HCT116 (cell line): Measurements from ENCODE around the gene SACM1L. TPM values are rescaled to one million over a fixed set of nuclear protein-coding genes. Genes with fewer than 3 reads are reported as not detected.

ENCODE experiments used
- ATAC-seq: fragments of 200-7000 bp; cut with Tn5 transposase; 2 replicates; pipeline ENCODE4 v1.9.1; 2020; ENCODE audit warnings: mild to moderate bottlenecking, moderate library complexity
- BruUV-seq: library from RNA; stranded (reverse); fragments of 400-500 nt; replicated peaks from 2 replicates; lab custom pipeline; 2021; lab: Mats Ljungman, UMichigan
- CTCF ChIA-PET: fragments of 300-600 bp; sonication (Branson Sonifier 250); formaldehyde crosslinking; loops from one replicate; lab custom pipeline; 2021; ENCODE audit warnings: antibody characterized with exemption; lab: Charles Lee
- POLR2A ChIA-PET: fragments of 300-600, 350-600 bp; sonication (Branson Sonifier 250); formaldehyde crosslinking; loops from one replicate; lab custom pipeline; 2021; ENCODE audit warnings: antibody characterized with exemption; lab: Charles Lee
- RAD21 ChIA-PET, 2 experiments: fragments of 300-600 bp; sonication (Branson Sonifier 250); formaldehyde crosslinking; loops; one replicate each; lab custom pipeline; 2023; ENCODE audit warnings: low total read pairs in 2 of 2; ENCODE audit not compliant: uncharacterized antibody in 2 of 2, unreplicated experiment in 2 of 2, low non-redundant PET in 1 of 2; lab: Charles Lee
- DNase-seq: peaks from one replicate; pipeline ENCODE4 v3.0.0-alpha.2; 2010; ENCODE audit warnings: low read depth, low spot score
- H2AFZ ChIP-seq: fragments of 200-600 bp; shearing (Covaris generic), sonication (generic); 2 replicates; pipeline ENCODE4 v1.6.1; 2017; ENCODE audit warnings: low read depth, mixed run types, mixed read lengths, antibody characterized with exemption, low read length; ENCODE audit not compliant: poor library complexity, severe bottlenecking
- H3K27ac ChIP-seq: 2 replicates; pipeline ENCODE4 v1.5.1; 2012; ENCODE audit warnings: low read depth, low read length
- H3K27me3 ChIP-seq: fragments of 200-600 bp; sonication (generic); 2 replicates; pipeline ENCODE4 v1.6.1; 2016; ENCODE audit warnings: mixed run types, low read length, mixed read lengths; ENCODE audit not compliant: insufficient read depth
- H3K36me3 ChIP-seq, 2 experiments: fragments of 200-500 bp in 1 of 2; fragments of 200-600 bp in 1 of 2; sonication (Bioruptor generic) in 1 of 2; sonication (generic) in 1 of 2; 2 replicates each; pipeline versions ENCODE4 v1.5.1 to v1.6.1; 2014 to 2016; ENCODE audit warnings: low read length in 2 of 2, inconsistent platforms in 1 of 2, mixed read lengths in 1 of 2, mixed run types in 1 of 2; ENCODE audit not compliant: insufficient read depth in 2 of 2, control insufficient read depth in 1 of 2
- H3K4me1 ChIP-seq, 2 experiments: fragments of 200-600 bp in 1 of 2; sonication (generic) in 1 of 2; 2 replicates each; pipeline versions ENCODE4 v1.5.1 to v1.6.1; 2012 to 2017; ENCODE audit warnings: low read length in 2 of 2, inconsistent platforms in 1 of 2, mild to moderate bottlenecking in 1 of 2, mixed read lengths in 1 of 2, mixed run types in 1 of 2, moderate library complexity in 1 of 2; ENCODE audit not compliant: insufficient read depth in 2 of 2, control insufficient read depth in 1 of 2
- H3K4me2 ChIP-seq: fragments of 200-600 bp; sonication (generic); 2 replicates; pipeline ENCODE4 v1.6.1; 2017; ENCODE audit warnings: mixed run types, low read length, mixed read lengths
- H3K4me3 ChIP-seq, 2 experiments: fragments of 200-600 bp in 1 of 2; sonication (generic) in 1 of 2; replicated peaks in 1 of 2; 2 replicates each; pipeline ENCODE4 v1.5.1; 2011 to 2016; ENCODE audit warnings: low read length in 2 of 2, control low read depth in 1 of 2, low read depth in 1 of 2, mild to moderate bottlenecking in 1 of 2, mixed read lengths in 1 of 2, mixed run types in 1 of 2
- H3K79me2 ChIP-seq: fragments of 200-600 bp; sonication (generic); 2 replicates; pipeline ENCODE4 v1.6.1; 2017; ENCODE audit warnings: mild to moderate bottlenecking, mixed run types, low read length, moderate library complexity, mixed read lengths; ENCODE audit not compliant: insufficient read depth
- H3K9ac ChIP-seq: fragments of 200-600 bp; sonication (generic); 2 replicates; pipeline ENCODE4 v1.6.1; 2016; ENCODE audit warnings: low read length, mixed read lengths
- H3K9me2 ChIP-seq: fragments of 200-600 bp; sonication (generic), shearing (Covaris generic); 2 replicates; pipeline ENCODE4 v1.6.1; 2017; ENCODE audit warnings: mixed run types, mild to moderate bottlenecking, moderate library complexity; ENCODE audit not compliant: insufficient read depth
- H3K9me3 ChIP-seq, 2 experiments: fragments of 200-500 bp in 1 of 2; fragments of 200-600 bp in 1 of 2; sonication (Bioruptor generic) in 1 of 2; sonication (generic) in 1 of 2; 2 replicates each; pipeline ENCODE4 v1.6.1; 2014 to 2017; ENCODE audit warnings: low read length in 2 of 2, mixed read lengths in 2 of 2, inconsistent platforms in 1 of 2, low read depth in 1 of 2, mild to moderate bottlenecking in 1 of 2, mixed run types in 1 of 2, moderate library complexity in 1 of 2; ENCODE audit not compliant: control insufficient read depth in 1 of 2, insufficient read depth in 1 of 2
- H4K20me1 ChIP-seq: fragments of 200-600 bp; sonication (generic), shearing (Covaris generic); 2 replicates; pipeline ENCODE4 v1.6.1; 2017; ENCODE audit warnings: mixed run types, mild to moderate bottlenecking, moderate library complexity; ENCODE audit not compliant: insufficient read depth
- CBX3 ChIP-seq: IDR thresholded peaks from 2 replicates; pipeline ENCODE4 v1.6.1; 2012; ENCODE audit warnings: low read depth
- CEBPB ChIP-seq: IDR thresholded peaks from 2 replicates; pipeline ENCODE4 v1.6.1; 2012; ENCODE audit warnings: low read depth
- ELF1 ChIP-seq: IDR thresholded peaks from 2 replicates; pipeline ENCODE4 v1.6.1; 2012; ENCODE audit warnings: low read depth, borderline replicate concordance
- EZH2 ChIP-seq: fragments of 200-600 bp; sonication (generic); IDR thresholded peaks from 2 replicates; pipeline ENCODE4 v1.6.1; 2017; ENCODE audit warnings: antibody characterized with exemption, mixed run types
- EZH2phosphoT487 ChIP-seq: fragments of 200-600 bp; IDR thresholded peaks from 2 replicates; pipeline ENCODE4 v1.6.1; 2018; ENCODE audit warnings: antibody characterized with exemption, borderline replicate concordance
- FOSL1 ChIP-seq: IDR thresholded peaks from 2 replicates; pipeline ENCODE4 v1.6.1; 2012; ENCODE audit warnings: low read depth
- JUND ChIP-seq: IDR thresholded peaks from 2 replicates; pipeline ENCODE4 v1.6.1; 2012
- RAD21 ChIP-seq: IDR thresholded peaks from 2 replicates; pipeline ENCODE4 v1.6.1; 2012; ENCODE audit warnings: low read depth, mild to moderate bottlenecking
- SIN3A ChIP-seq: IDR thresholded peaks from 2 replicates; pipeline ENCODE4 v1.6.1; 2012; ENCODE audit warnings: low read depth
- SP1 ChIP-seq: IDR thresholded peaks from 2 replicates; pipeline ENCODE4 v1.6.1; 2012; ENCODE audit warnings: low read depth
- SRF ChIP-seq: IDR thresholded peaks from 2 replicates; pipeline ENCODE4 v1.6.1; 2012; ENCODE audit warnings: low read depth
- TCF7L2 ChIP-seq: IDR thresholded peaks from 2 replicates; pipeline ENCODE4 v1.7.0; 2011; ENCODE audit warnings: borderline replicate concordance, inconsistent platforms; ENCODE audit not compliant: insufficient read depth, insufficient read length; ENCODE audit errors: extremely low read depth
- YY1 ChIP-seq: IDR thresholded peaks from 2 replicates; pipeline ENCODE4 v1.6.1; 2011; ENCODE audit warnings: low read length, low read depth, moderate library complexity, mild to moderate bottlenecking; ENCODE audit not compliant: insufficient replicate concordance; ENCODE audit errors: extremely low read depth
- ZFX ChIP-seq: fragments of 450-650 bp; IDR thresholded peaks from 2 replicates; pipeline ENCODE4 v1.6.1; 2017
- ZNF274 ChIP-seq: fragments of 200-500 bp; sonication (Bioruptor generic); IDR thresholded peaks from 2 replicates; pipeline ENCODE4 v1.6.1; 2014; ENCODE audit warnings: mild to moderate bottlenecking, low read depth, low read length, inconsistent platforms
- intact Hi-C: fragments of 100-400 bp; cut with micrococcal nuclease; formaldehyde crosslinking; loops from 2 replicates; pipeline ENCODE4 v1.10.0; 2022
- total RNA-seq: library from RNA; stranded (reverse); gene quantifications from one replicate; pipeline ENCODE4 v1.2.1, GENCODE V29; 2021; ENCODE audit not compliant: unreplicated experiment
- TF ChIP-seq, protein P1 (sequence below), 3 experiments: fragments of 200-600 bp in 1 of 3; sonication (generic) in 1 of 3; IDR thresholded peaks in 2 of 3; conservative IDR thresholded peaks in 1 of 3; 2 replicates each; pipeline ENCODE4 v1.5.1; 2012 to 2017; ENCODE audit warnings: low read depth in 2 of 3, low read length in 2 of 3, antibody characterized with exemption in 1 of 3, borderline replicate concordance in 1 of 3, control low read depth in 1 of 3, mild to moderate bottlenecking in 1 of 3, mixed read lengths in 1 of 3, mixed run types in 1 of 3, moderate library complexity in 1 of 3; ENCODE audit not compliant: insufficient read depth in 1 of 3
- TF ChIP-seq, protein P2 (sequence below): IDR thresholded peaks from 2 replicates; pipeline ENCODE4 v1.6.1; 2012
- TF ChIP-seq, protein P3 (sequence below): IDR thresholded peaks from 2 replicates; pipeline ENCODE4 v1.6.1; 2011; ENCODE audit warnings: mild to moderate bottlenecking, low read length, moderate library complexity; ENCODE audit not compliant: insufficient replicate concordance; ENCODE audit errors: extremely low read depth
- TF ChIP-seq, protein P4 (sequence below): IDR thresholded peaks from 2 replicates; pipeline ENCODE4 v1.6.1; 2012
- TF ChIP-seq, protein P5 (sequence below): IDR thresholded peaks from 2 replicates; pipeline ENCODE4 v1.6.1; 2012; ENCODE audit warnings: low read depth

Gene SACM1L
- total RNA-seq, 1 experiment from 2014 or later: 27.3 TPM

DNA sequence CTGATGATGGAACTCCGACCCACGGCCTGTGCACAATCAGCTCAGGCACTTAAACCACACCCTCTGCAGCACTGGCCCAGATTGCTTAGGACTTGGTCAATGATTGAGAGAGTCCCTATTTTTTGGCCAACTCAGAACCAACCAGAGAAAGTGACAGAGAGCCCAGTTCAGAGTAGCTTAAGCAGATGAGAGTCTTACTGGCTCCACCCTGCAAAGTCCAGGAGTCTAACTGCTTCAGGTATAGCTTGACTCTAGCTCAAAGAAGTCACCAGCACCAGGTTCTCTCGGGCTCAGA lies 87.1 kb downstream of the SACM1L start:
- TF ChIP-seq RAD21: no peak
- TF ChIP-seq EZH2: no peak
- TF ChIP-seq SRF: no peak
- TF ChIP-seq EZH2phosphoT487: no peak
- TF ChIP-seq ZFX: no peak
- no peak for TF ChIP-seq SIN3A
- no peak for TF ChIP-seq SP1
- no peak for TF ChIP-seq JUND
- no peak for TF ChIP-seq ELF1
- TF ChIP-seq CBX3: no peak
- no peak for TF ChIP-seq FOSL1
- TF ChIP-seq CEBPB: no peak
- TF ChIP-seq, protein P1, sequence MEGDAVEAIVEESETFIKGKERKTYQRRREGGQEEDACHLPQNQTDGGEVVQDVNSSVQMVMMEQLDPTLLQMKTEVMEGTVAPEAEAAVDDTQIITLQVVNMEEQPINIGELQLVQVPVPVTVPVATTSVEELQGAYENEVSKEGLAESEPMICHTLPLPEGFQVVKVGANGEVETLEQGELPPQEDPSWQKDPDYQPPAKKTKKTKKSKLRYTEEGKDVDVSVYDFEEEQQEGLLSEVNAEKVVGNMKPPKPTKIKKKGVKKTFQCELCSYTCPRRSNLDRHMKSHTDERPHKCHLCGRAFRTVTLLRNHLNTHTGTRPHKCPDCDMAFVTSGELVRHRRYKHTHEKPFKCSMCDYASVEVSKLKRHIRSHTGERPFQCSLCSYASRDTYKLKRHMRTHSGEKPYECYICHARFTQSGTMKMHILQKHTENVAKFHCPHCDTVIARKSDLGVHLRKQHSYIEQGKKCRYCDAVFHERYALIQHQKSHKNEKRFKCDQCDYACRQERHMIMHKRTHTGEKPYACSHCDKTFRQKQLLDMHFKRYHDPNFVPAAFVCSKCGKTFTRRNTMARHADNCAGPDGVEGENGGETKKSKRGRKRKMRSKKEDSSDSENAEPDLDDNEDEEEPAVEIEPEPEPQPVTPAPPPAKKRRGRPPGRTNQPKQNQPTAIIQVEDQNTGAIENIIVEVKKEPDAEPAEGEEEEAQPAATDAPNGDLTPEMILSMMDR (IDR thresholded peaks at IDR 0.05 in 2 of 3, conservative IDR thresholded peaks at IDR 0.05 in 1 of 3; ENCODE audit: borderline replicate concordance in 1 of 3, insufficient read depth in 1 of 3, low read depth in 2 of 3, low read length in 2 of 3): no peak
- TF ChIP-seq, protein P2, sequence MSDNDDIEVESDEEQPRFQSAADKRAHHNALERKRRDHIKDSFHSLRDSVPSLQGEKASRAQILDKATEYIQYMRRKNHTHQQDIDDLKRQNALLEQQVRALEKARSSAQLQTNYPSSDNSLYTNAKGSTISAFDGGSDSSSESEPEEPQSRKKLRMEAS: no peak
- TF ChIP-seq, protein P3, sequence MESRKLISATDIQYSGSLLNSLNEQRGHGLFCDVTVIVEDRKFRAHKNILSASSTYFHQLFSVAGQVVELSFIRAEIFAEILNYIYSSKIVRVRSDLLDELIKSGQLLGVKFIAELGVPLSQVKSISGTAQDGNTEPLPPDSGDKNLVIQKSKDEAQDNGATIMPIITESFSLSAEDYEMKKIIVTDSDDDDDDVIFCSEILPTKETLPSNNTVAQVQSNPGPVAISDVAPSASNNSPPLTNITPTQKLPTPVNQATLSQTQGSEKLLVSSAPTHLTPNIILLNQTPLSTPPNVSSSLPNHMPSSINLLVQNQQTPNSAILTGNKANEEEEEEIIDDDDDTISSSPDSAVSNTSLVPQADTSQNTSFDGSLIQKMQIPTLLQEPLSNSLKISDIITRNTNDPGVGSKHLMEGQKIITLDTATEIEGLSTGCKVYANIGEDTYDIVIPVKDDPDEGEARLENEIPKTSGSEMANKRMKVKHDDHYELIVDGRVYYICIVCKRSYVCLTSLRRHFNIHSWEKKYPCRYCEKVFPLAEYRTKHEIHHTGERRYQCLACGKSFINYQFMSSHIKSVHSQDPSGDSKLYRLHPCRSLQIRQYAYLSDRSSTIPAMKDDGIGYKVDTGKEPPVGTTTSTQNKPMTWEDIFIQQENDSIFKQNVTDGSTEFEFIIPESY: no peak
- no peak for TF ChIP-seq TCF7L2
- TF ChIP-seq ZNF274: no peak
- TF ChIP-seq, protein P4, sequence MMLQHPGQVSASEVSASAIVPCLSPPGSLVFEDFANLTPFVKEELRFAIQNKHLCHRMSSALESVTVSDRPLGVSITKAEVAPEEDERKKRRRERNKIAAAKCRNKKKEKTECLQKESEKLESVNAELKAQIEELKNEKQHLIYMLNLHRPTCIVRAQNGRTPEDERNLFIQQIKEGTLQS: no peak
- TF ChIP-seq, protein P5, sequence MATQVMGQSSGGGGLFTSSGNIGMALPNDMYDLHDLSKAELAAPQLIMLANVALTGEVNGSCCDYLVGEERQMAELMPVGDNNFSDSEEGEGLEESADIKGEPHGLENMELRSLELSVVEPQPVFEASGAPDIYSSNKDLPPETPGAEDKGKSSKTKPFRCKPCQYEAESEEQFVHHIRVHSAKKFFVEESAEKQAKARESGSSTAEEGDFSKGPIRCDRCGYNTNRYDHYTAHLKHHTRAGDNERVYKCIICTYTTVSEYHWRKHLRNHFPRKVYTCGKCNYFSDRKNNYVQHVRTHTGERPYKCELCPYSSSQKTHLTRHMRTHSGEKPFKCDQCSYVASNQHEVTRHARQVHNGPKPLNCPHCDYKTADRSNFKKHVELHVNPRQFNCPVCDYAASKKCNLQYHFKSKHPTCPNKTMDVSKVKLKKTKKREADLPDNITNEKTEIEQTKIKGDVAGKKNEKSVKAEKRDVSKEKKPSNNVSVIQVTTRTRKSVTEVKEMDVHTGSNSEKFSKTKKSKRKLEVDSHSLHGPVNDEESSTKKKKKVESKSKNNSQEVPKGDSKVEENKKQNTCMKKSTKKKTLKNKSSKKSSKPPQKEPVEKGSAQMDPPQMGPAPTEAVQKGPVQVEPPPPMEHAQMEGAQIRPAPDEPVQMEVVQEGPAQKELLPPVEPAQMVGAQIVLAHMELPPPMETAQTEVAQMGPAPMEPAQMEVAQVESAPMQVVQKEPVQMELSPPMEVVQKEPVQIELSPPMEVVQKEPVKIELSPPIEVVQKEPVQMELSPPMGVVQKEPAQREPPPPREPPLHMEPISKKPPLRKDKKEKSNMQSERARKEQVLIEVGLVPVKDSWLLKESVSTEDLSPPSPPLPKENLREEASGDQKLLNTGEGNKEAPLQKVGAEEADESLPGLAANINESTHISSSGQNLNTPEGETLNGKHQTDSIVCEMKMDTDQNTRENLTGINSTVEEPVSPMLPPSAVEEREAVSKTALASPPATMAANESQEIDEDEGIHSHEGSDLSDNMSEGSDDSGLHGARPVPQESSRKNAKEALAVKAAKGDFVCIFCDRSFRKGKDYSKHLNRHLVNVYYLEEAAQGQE: no peak
- TF ChIP-seq YY1: no peak
- H3K79me2 ChIP-seq: no peaks in the 10 kb centered on the region
- ChIA-PET CTCF (no interaction called here), POLR2A (no interaction called here), RAD21 (no interaction called here)
- intact Hi-C loops: no loop called here
- no peaks in the 10 kb centered on the region for H3K9me2 ChIP-seq
- no peak overlapping the region for H3K4me2 ChIP-seq
- H3K36me3 ChIP-seq: no peaks in the 10 kb centered on the region
- H3K9ac ChIP-seq: no peak overlapping the region
- H3K4me3 ChIP-seq: no peak overlapping the region
- no peak overlapping the region for H3K27ac ChIP-seq
- BruUV-seq: no TSS peak
- ATAC-seq (no peak), DNase-seq (no peak)
- peaks cover 9 to 12% of the 10 kb centered on the region in 2 experiments; a peak in 3 of 4 replicates for H3K4me1 ChIP-seq
- H3K9me3 ChIP-seq: no peaks in the 10 kb centered on the region
- no peaks in the 10 kb centered on the region for H4K20me1 ChIP-seq
- H3K27me3 ChIP-seq: no peaks in the 10 kb centered on the region
- no peak overlapping the region for H2AFZ ChIP-seq
